ENCODE data around the gene SYTL3. TPM values are rescaled to one million over a fixed set of nuclear protein-coding genes. Genes with fewer than 3 reads are reported as not detected.

The SYTL3 gene
- total RNA-seq, 4 donors from 2014 or later, result 1.8 to 5.7 (median 2.9) TPM

- DNase-seq (ENCODE audit: low spot score in 2 of 2), result no peak
- no peak overlapping the region for H3K4me3 ChIP-seq (ENCODE audit: low read depth, poor library complexity, severe bottlenecking)
- TF ChIP-seq POLR2A (IDR thresholded peaks at IDR 0.05) (no peak), CTCF (IDR thresholded peaks at IDR 0.05) (no peak)
- intact Hi-C loops (cut with DNase I; ENCODE audit: low total_unique reads), result no loop called here
- 86 to 90% methylated on average over 13 of the region's 13 CpGs for WGBS, 2 donors
Observed at GRCh38 chr6:158755636-158756035, 105.8 kb downstream of the SYTL3 start.

GRCh38 chr6:158756126-158756525 is 106.3 kb downstream of the SYTL3 start:
- no peak for DNase-seq (ENCODE audit: low spot score in 2 of 2)
- TF ChIP-seq POLR2A (IDR thresholded peaks at IDR 0.05), result no peak
- no peak for TF ChIP-seq CTCF (IDR thresholded peaks at IDR 0.05)
- no peak overlapping the region for H3K4me3 ChIP-seq (ENCODE audit: low read depth, poor library complexity, severe bottlenecking)
- 56 to 60% methylated on average over 9 of the region's 9 CpGs for WGBS, 2 donors
- intact Hi-C loops (cut with DNase I; ENCODE audit: low total_unique reads), result no loop called here

GRCh38 chr6:158756977-158757752 is 107.3 kb downstream of the SYTL3 start:
- intact Hi-C loops (cut with DNase I; ENCODE audit: low total_unique reads), result no loop called here
- no peak for TF ChIP-seq CTCF (IDR thresholded peaks at IDR 0.05)
- no peak for TF ChIP-seq POLR2A (IDR thresholded peaks at IDR 0.05)
- H3K4me3 ChIP-seq (ENCODE audit: low read depth, poor library complexity, severe bottlenecking), result no peak overlapping the region
- WGBS, 2 donors, result 82 to 87% methylated on average over 21 to 25 of the region's 25 CpGs
- DNase-seq (ENCODE audit: low spot score in 2 of 2), result no peak

GRCh38 chr6:158757753-158758090 is 107.9 kb downstream of the SYTL3 start:
- 87 to 88% methylated on average over 9 of the region's 9 CpGs for WGBS, 2 donors
- H3K4me3 ChIP-seq (ENCODE audit: low read depth, poor library complexity, severe bottlenecking), result no peak overlapping the region
- TF ChIP-seq CTCF (IDR thresholded peaks at IDR 0.05) (no peak), POLR2A (IDR thresholded peaks at IDR 0.05) (no peak)
- DNase-seq (ENCODE audit: low spot score in 2 of 2), result no peak
- intact Hi-C loops (cut with DNase I; ENCODE audit: low total_unique reads), result no loop called here

- no peak for DNase-seq (ENCODE audit: low spot score in 2 of 2)
- intact Hi-C loops (cut with DNase I; ENCODE audit: low total_unique reads), result no loop called here
Observed at GRCh38 chr6:158758451-158758860, 108.6 kb downstream of the SYTL3 start.

More at GRCh38 chr6:158758451-158758860, 108.6 kb downstream of the SYTL3 start:
- no peak overlapping the region for H3K4me3 ChIP-seq (ENCODE audit: low read depth, poor library complexity, severe bottlenecking)
- no peak for TF ChIP-seq POLR2A (IDR thresholded peaks at IDR 0.05)
- no peak for TF ChIP-seq CTCF (IDR thresholded peaks at IDR 0.05)
- WGBS, 2 donors, result 71 to 92% methylated on average over 9 of the region's 9 CpGs

Data from lower leg skin (tissue), 4 donors.